HepG2 (cell line): ENCODE data around the gene SUMO1. TPM values are rescaled to one million over a fixed set of nuclear protein-coding genes. Genes with fewer than 3 reads are reported as not detected.

Source experiments
- ARID2 ChIP-seq: sonication (generic); formaldehyde crosslinking; IDR thresholded peaks from 2 replicates; pipeline ENCODE4 v1.8.1; 2022; ENCODE audit warnings: mild to moderate bottlenecking, missing genetic modification reagents, borderline replicate concordance
- ASH2L ChIP-seq: fragments of 300-600, 200-600 bp; sonication (generic); IDR thresholded peaks from 2 replicates; pipeline ENCODE4 v1.7.0; 2017; ENCODE audit warnings: low read depth, mild to moderate bottlenecking, moderate library complexity, mixed read lengths, low read length; ENCODE audit not compliant: insufficient read length
- BRCA1 ChIP-seq: sonication (generic); formaldehyde crosslinking; IDR thresholded peaks from 2 replicates; pipeline ENCODE4 v1.4.0; 2020; ENCODE audit warnings: missing genetic modification reagents
- GABPB1 ChIP-seq: IDR thresholded peaks from 2 replicates; pipeline ENCODE4 v1.6.1; 2016; ENCODE audit warnings: mild to moderate bottlenecking, missing genetic modification reagents, moderate library complexity, missing compliant biosample characterization
- IRF2 ChIP-seq: IDR thresholded peaks from 2 replicates; pipeline ENCODE4 v1.6.1; 2018; ENCODE audit warnings: missing genetic modification reagents, missing compliant biosample characterization
- KLF16 ChIP-seq, 2 experiments: sonication (generic) in 1 of 2; formaldehyde crosslinking in 1 of 2; IDR thresholded peaks; 2 replicates each; pipeline versions ENCODE4 v1.6.1 to v1.8.0; 2016 to 2023; ENCODE audit warnings: missing genetic modification reagents in 2 of 2, missing compliant biosample characterization in 1 of 2
- KMT2B ChIP-seq: IDR thresholded peaks from 2 replicates; pipeline ENCODE4 v1.6.1; 2016; ENCODE audit warnings: missing genetic modification reagents, missing compliant biosample characterization
- MAFF ChIP-seq: IDR thresholded peaks from 2 replicates; pipeline ENCODE4 v1.6.1; 2011; ENCODE audit warnings: low read depth, low read length, improper control_type of control experiment
- NFIB ChIP-seq: sonication (generic); formaldehyde crosslinking; IDR thresholded peaks from 2 replicates; pipeline ENCODE4 v1.9.0; 2021; ENCODE audit warnings: missing genetic modification reagents, mild to moderate bottlenecking, borderline replicate concordance
- NFRKB ChIP-seq: fragments of 450-650 bp; IDR thresholded peaks from 2 replicates; pipeline ENCODE4 v1.6.1; 2017
- RCOR2 ChIP-seq: IDR thresholded peaks from 2 replicates; pipeline ENCODE4 v1.6.1; 2016; ENCODE audit warnings: missing biosample characterization, missing genetic modification reagents
- SYNCRIP ChIP-seq: fragments of 200-400 bp; formaldehyde crosslinking; IDR thresholded peaks from 2 replicates; pipeline ENCODE4 v1.6.1; 2018; ENCODE audit warnings: mild to moderate bottlenecking, low read depth, low read length; ENCODE audit not compliant: insufficient read depth
- TAF1 ChIP-seq: sonication (generic); formaldehyde crosslinking; IDR thresholded peaks from 2 replicates; pipeline ENCODE4 v1.4.0; 2020; ENCODE audit warnings: missing genetic modification reagents
- TBX2 ChIP-seq: sonication (generic); formaldehyde crosslinking; IDR thresholded peaks from 2 replicates; pipeline ENCODE4 v1.5.0; 2020; ENCODE audit warnings: missing genetic modification reagents, mild to moderate bottlenecking, borderline replicate concordance
- USF2 ChIP-seq, 2 experiments: sonication (generic) in 1 of 2; formaldehyde crosslinking in 1 of 2; IDR thresholded peaks; 2 replicates each; pipeline versions ENCODE4 v1.5.1 to v1.6.1; 2011 to 2020; ENCODE audit warnings: borderline replicate concordance in 1 of 2, low read depth in 1 of 2, low read length in 1 of 2, mild to moderate bottlenecking in 1 of 2, missing genetic modification reagents in 1 of 2, moderate library complexity in 1 of 2
- WIZ ChIP-seq: sonication (generic); formaldehyde crosslinking; IDR thresholded peaks from 2 replicates; pipeline ENCODE4 v1.5.1; 2020; ENCODE audit warnings: mild to moderate bottlenecking, missing genetic modification reagents
- YEATS4 ChIP-seq: sonication (generic); formaldehyde crosslinking; IDR thresholded peaks from 2 replicates; pipeline ENCODE4 v1.4.0; 2020; ENCODE audit warnings: missing genetic modification reagents, borderline replicate concordance
- ZBTB1 ChIP-seq: sonication (generic); formaldehyde crosslinking; IDR thresholded peaks from 2 replicates; pipeline ENCODE4 v1.4.0; 2020; ENCODE audit warnings: missing genetic modification reagents, borderline replicate concordance
- ZMYM2 ChIP-seq: sonication (generic); formaldehyde crosslinking; IDR thresholded peaks from 2 replicates; pipeline ENCODE4 v1.8.0; 2022; ENCODE audit warnings: mild to moderate bottlenecking, missing genetic modification reagents
- ZNF18 ChIP-seq: sonication (generic); formaldehyde crosslinking; IDR thresholded peaks from 2 replicates; pipeline ENCODE4 v1.8.0; 2022; ENCODE audit warnings: mild to moderate bottlenecking, missing genetic modification reagents; ENCODE audit not compliant: insufficient replicate concordance
- ZNF256 ChIP-seq: sonication (generic); formaldehyde crosslinking; conservative IDR thresholded peaks from 2 replicates; pipeline ENCODE4 v1.4.0; 2020; ENCODE audit warnings: missing genetic modification reagents
- ZNF275 ChIP-seq: sonication (generic); formaldehyde crosslinking; IDR thresholded peaks from 2 replicates; pipeline ENCODE4 v1.8.0; 2022; ENCODE audit warnings: missing genetic modification reagents, mild to moderate bottlenecking, inconsistent platforms, borderline replicate concordance
- ZNF44 ChIP-seq: sonication (generic); formaldehyde crosslinking; IDR thresholded peaks from 2 replicates; pipeline ENCODE4 v1.5.1; 2020; ENCODE audit warnings: mild to moderate bottlenecking, missing genetic modification reagents
- ZNF577 ChIP-seq: sonication (generic); formaldehyde crosslinking; IDR thresholded peaks from 2 replicates; pipeline ENCODE4 v1.4.0; 2020; ENCODE audit warnings: mild to moderate bottlenecking, low read depth, missing genetic modification reagents, borderline replicate concordance
- ZNF644 ChIP-seq: IDR thresholded peaks from 2 replicates; pipeline ENCODE4 v1.6.1; 2016; ENCODE audit warnings: low read depth
- ZNF678 ChIP-seq: sonication (generic); formaldehyde crosslinking; IDR thresholded peaks from 2 replicates; pipeline ENCODE4 v1.4.0; 2020; ENCODE audit warnings: mild to moderate bottlenecking, missing genetic modification reagents
- polyA plus RNA-seq, 8 experiments: library from polyadenylated mRNA; depleted of rRNA in 3 of 8; stranded (reverse) in 7 of 8; unstranded in 1 of 8; fragments of >200 nt; fragmentation: Illumina TruSeq in 4 of 8; extraction: Trizol in 4 of 8; gene quantifications; 2 replicates each; pipeline versions ENCODE4 v1.2.1 to v1.2.3, GENCODE V29; 2011 to 2016; ENCODE audit warnings: low read depth in 4 of 8, missing spikeins in 1 of 8, mixed read lengths in 1 of 8; ENCODE audit not compliant: insufficient read depth in 1 of 8
- total RNA-seq, 5 experiments: library from RNA; depleted of rRNA; stranded (reverse); fragments of >200 nt; fragmentation: Illumina TruSeq; extraction: Trizol; gene quantifications; 2 replicates each; pipeline ENCODE4 v1.2.3, GENCODE V29; 2016; ENCODE audit warnings: low read depth in 1 of 5

SUMO1 gene
- total and polyA plus RNA-seq, 2 of the 13 experiments (the other 11 are each of a cell fraction or from before 2014, with no cell fraction given), result 101 to 173 TPM

GRCh38 chr2:202265467-202266277, 27.3 kb upstream of the SUMO1 start, which contains the start of gene NOP58 (continued):
- TF ChIP-seq ARID2 (peak; percentile 96; the same call in 1 of the 2 replicates), BRCA1 (CRISPR knock-in tag) (no peak), WIZ (peak; percentile 75), GABPB1 (peak; percentile 98), ZNF18 (CRISPR knock-in tag) (no peak), YEATS4 (CRISPR knock-in tag) (peak; percentile 99), KMT2B (CRISPR knock-in tag) (peak; percentile 95), ASH2L (peak; percentile 94), ZNF256 (CRISPR knock-in tag) (0 out of 2 replicates have a peak, but pooled peaks have one; percentile 89), ZNF44 (CRISPR knock-in tag) (peak; percentile 95), KLF16 (CRISPR knock-in tag; IDR thresholded peaks at IDR 0.05) (peak in 1 of 2 experiments; percentile 99; a peak in 2 of 4 replicates), MAFF (no peak), ZBTB1 (CRISPR knock-in tag) (no peak), TAF1 (CRISPR knock-in tag) (peak; percentile 96), ZNF644 (no peak), ZNF678 (CRISPR knock-in tag) (0 out of 2 replicates have a peak, but pooled peaks have one; percentile 54), RCOR2 (CRISPR knock-in tag) (no peak), NFIB (CRISPR knock-in tag) (no peak), ZNF577 (CRISPR knock-in tag) (no peak), NFRKB (0 out of 2 replicates have a peak, but pooled peaks have one; percentile 30), IRF2 (CRISPR knock-in tag) (peak; percentile 94), ZMYM2 (CRISPR knock-in tag) (no peak), USF2 (IDR thresholded peaks at IDR 0.05; ENCODE audit: low read depth, low read length) (no peak), USF2 (CRISPR knock-in tag; IDR thresholded peaks at IDR 0.05; ENCODE audit: borderline replicate concordance) (peak; percentile 61; the same call in 1 of the 2 replicates), ZNF275 (CRISPR knock-in tag) (peak; percentile 82), TBX2 (no peak; the same call in none of the 2 replicates), SYNCRIP (no peak)
